ENCODE results near the gene ARID4A. TPM values are rescaled to one million over a fixed set of nuclear protein-coding genes. Genes with fewer than 3 reads are reported as not detected.

The ARID4A gene
- total RNA-seq, 1 experiment from 2014 or later, result 31.5 TPM

GRCh38 chr14:58296726-58297125, 1.6 kb upstream of the ARID4A start:
- DNase-seq, result no peak
- no peak for TF ChIP-seq CTCF (IDR thresholded peaks at IDR 0.05; ENCODE audit: insufficient read depth in 1 of 2, low read depth in 1 of 2, low read length in 1 of 2, severe bottlenecking in 1 of 2, unreplicated experiment in 1 of 2)
- H3K27me3 ChIP-seq (replicated peaks; ENCODE audit: control insufficient read depth, insufficient read depth, low read length), result no peaks in the 10 kb centered on the region
- peaks cover 7% of the 10 kb centered on the region; the same call in 1 of the 2 replicates for H3K4me1 ChIP-seq
- Mint-ChIP-seq H3K4me3 (ENCODE audit: unreplicated experiment) (no peak overlapping the region), H3K36me3 (ENCODE audit: insufficient read depth, unreplicated experiment) (peaks cover 46% of the 10 kb centered on the region), H3K27ac (ENCODE audit: unreplicated experiment) (no peak overlapping the region), H3K9me3 (ENCODE audit: unreplicated experiment) (no peaks in the 10 kb centered on the region), H3K4me1 (ENCODE audit: low read depth, unreplicated experiment) (no peaks in the 10 kb centered on the region), H3K27me3 (ENCODE audit: insufficient read depth, unreplicated experiment) (no peaks in the 10 kb centered on the region)
- no TSS peak for BruUV-seq (replicated peaks)
- no peaks in the 10 kb centered on the region for H3K9me3 ChIP-seq
- H3K4me3 ChIP-seq (ENCODE audit: low read depth, low read length), result peak overlapping the region; percentile 47
- POLR2A ChIA-PET, result interaction anchor here (1.8 to 1.9 kb wide), 2 partner anchors 9 to 52 kb away, joined by 9 to 27 read pairs; partner anchors contain the start of gene PSMA3
- no peaks in the 10 kb centered on the region; the same call in 1 of the 2 replicates for H3K36me3 ChIP-seq (ENCODE audit: control insufficient read depth, insufficient read depth, low read length)
- CTCF ChIA-PET, result no interaction called here
- intact Hi-C loops (cut with micrococcal nuclease; ENCODE audit: unreplicated experiment), result loop anchor here (1.0 to 5.0 kb wide), 2 partner anchors 9 to 39 kb away; no protein-coding TSS in a partner anchor

GRCh38 chr14:58297412-58297761, 968 bp upstream of the ARID4A start:
- POLR2A ChIA-PET, result interaction anchor here (1.3 to 1.9 kb wide), 4 partner anchors 10 to 99 kb away, joined by 5 to 27 read pairs (median 12); partner anchors contain the start of genes PSMA3 and TOMM20L

More at GRCh38 chr14:58297412-58297761, 968 bp upstream of the ARID4A start:
- Histone ChIP-seq H3K4me3 (ENCODE audit: low read depth, low read length) (peak overlapping the region; percentile 47), H3K36me3 (ENCODE audit: control insufficient read depth, insufficient read depth, low read length) (no peaks in the 10 kb centered on the region; the same call in 1 of the 2 replicates), H3K4me1 (peaks cover 7% of the 10 kb centered on the region; the same call in 1 of the 2 replicates), H3K27me3 (replicated peaks; ENCODE audit: control insufficient read depth, insufficient read depth, low read length) (no peaks in the 10 kb centered on the region), H3K9me3 (no peaks in the 10 kb centered on the region)
- Mint-ChIP-seq H3K4me3 (ENCODE audit: unreplicated experiment) (no peak overlapping the region), H3K27me3 (ENCODE audit: insufficient read depth, unreplicated experiment) (no peaks in the 10 kb centered on the region), H3K4me1 (ENCODE audit: low read depth, unreplicated experiment) (no peaks in the 10 kb centered on the region), H3K36me3 (ENCODE audit: insufficient read depth, unreplicated experiment) (peaks cover 41% of the 10 kb centered on the region), H3K9me3 (ENCODE audit: unreplicated experiment) (no peaks in the 10 kb centered on the region), H3K27ac (ENCODE audit: unreplicated experiment) (no peak overlapping the region)
- CTCF ChIA-PET, result interaction anchor here (1.1 to 1.9 kb wide), 3 partner anchors 25 to 98 kb away, joined by 3 to 12 read pairs (median 7); partner anchors contain the start of genes PSMA3 and TOMM20L
- intact Hi-C loops (cut with micrococcal nuclease; ENCODE audit: unreplicated experiment), result loop anchor here (1.0 to 5.0 kb wide), 2 partner anchors 10 to 40 kb away; no protein-coding TSS in a partner anchor
- TSS peak; percentile 59 for BruUV-seq (replicated peaks)
- DNase-seq, result peak in 1 of 2 experiments; percentile 47
- TF ChIP-seq CTCF (IDR thresholded peaks at IDR 0.05; ENCODE audit: insufficient read depth in 1 of 2, low read depth in 1 of 2, low read length in 1 of 2, severe bottlenecking in 1 of 2, unreplicated experiment in 1 of 2), result no peak

Measured in Caco-2 (cell line).